ENCODE measurements around the gene THOC3. TPM values are rescaled to one million over a fixed set of nuclear protein-coding genes. Genes with fewer than 3 reads are reported as not detected.
A peak's percentile ranks its signal among the peaks of the same experiment; 100 is the strongest.
"Not testable (repeated sequence)": the region's sequence is repeated elsewhere in the genome, so short reads cannot be mapped to it uniquely, and the experiment has no call there.

Gene THOC3
- polyA plus RNA-seq, 3 donors: 71.3 to 101 (median 78.8) TPM

GRCh38 chr5:175952810-175953209 lies 15.3 kb downstream of the THOC3 start:
- DNase-seq: not testable (repeated sequence)

- DNase-seq: not testable (repeated sequence)
Measured at GRCh38 chr5:175951339-175951969, 16.7 kb downstream of the THOC3 start.

GRCh38 chr5:175948329-175949108 lies 19.6 kb downstream of the THOC3 start:
- not testable (repeated sequence) for DNase-seq

- DNase-seq: not testable (repeated sequence)
Measured at GRCh38 chr5:175943253-175943652, 24.9 kb downstream of the THOC3 start.

GRCh38 chr5:175940632-175941031 lies 27.5 kb downstream of the THOC3 start:
- not testable (repeated sequence) for DNase-seq

GRCh38 chr5:175938489-175938888 lies 29.6 kb downstream of the THOC3 start:
- not testable (repeated sequence) for DNase-seq

GRCh38 chr5:175928752-175929151 lies 39.4 kb downstream of the THOC3 start:
- DNase-seq: not testable (repeated sequence)

- not testable (repeated sequence) for DNase-seq
Measured at GRCh38 chr5:175925106-175925505, 43.0 kb downstream of the THOC3 start.

- peak; percentile 12 for DNase-seq
Measured at GRCh38 chr5:175922192-175922885, 45.8 kb downstream of the THOC3 start.

GRCh38 chr5:175921061-175921730 lies 46.9 kb downstream of the THOC3 start:
- no peak for DNase-seq

GRCh38 chr5:175920231-175920811 lies 47.8 kb downstream of the THOC3 start:
- no peak for DNase-seq

GRCh38 chr5:175915066-175916037 lies 52.8 kb downstream of the THOC3 start:
- not testable (repeated sequence) for DNase-seq

- not testable (repeated sequence) for DNase-seq
Measured at GRCh38 chr5:175913835-175914672, 54.1 kb downstream of the THOC3 start.

- DNase-seq: peak; percentile 12
Measured at GRCh38 chr5:175910072-175910471, 58.0 kb downstream of the THOC3 start.

Other genes starting within 250 kb of the THOC3 start
- gene CPLX2, start 96.7 kb downstream of the THOC3 start, polyA plus RNA-seq (ENCODE audit: insufficient read length in 3 of 3): under 1 TPM in 2 of 3 donors, not detected in 1; 0.14 to 0.23 TPM